Fibroblast of pulmonary artery (primary cell): ENCODE measurements around the gene SCMH1.
"Not testable (repeated sequence)": the region's sequence is repeated elsewhere in the genome, so short reads cannot be mapped to it uniquely, and the experiment has no call there.

Experiments
- DNase-seq: peaks from one replicate; pipeline ENCODE4 v3.0.0-alpha.2; 2010; ENCODE audit warnings: low read depth
- H3K4me3 ChIP-seq: replicated peaks from 2 replicates; pipeline ENCODE4 v1.5.1; 2011; ENCODE audit warnings: low read depth, mild to moderate bottlenecking, control low read depth, low read length, moderate library complexity
- CTCF ChIP-seq: IDR thresholded peaks from 2 replicates; pipeline ENCODE4 v1.5.1; 2011; ENCODE audit warnings: mild to moderate bottlenecking, control low read depth, low read length, inconsistent platforms; ENCODE audit errors: missing control alignments

SCMH1 gene

GRCh38 chr1:41259221-41259620 is 17.1 kb upstream of the SCMH1 start:
- TF ChIP-seq CTCF = no peak
- DNase-seq = no peak
- H3K4me3 ChIP-seq = no peak overlapping the region

GRCh38 chr1:41255978-41256377 is 13.9 kb upstream of the SCMH1 start:
- DNase-seq = peak; percentile 43
- H3K4me3 ChIP-seq = no peak overlapping the region

GRCh38 chr1:41251120-41251519 is 9.0 kb upstream of the SCMH1 start:
- H3K4me3 ChIP-seq, DNase-seq: not testable (repeated sequence)

More at GRCh38 chr1:41255978-41256377, 13.9 kb upstream of the SCMH1 start:
- TF ChIP-seq CTCF = no peak

- no peak for DNase-seq
- no peak overlapping the region for H3K4me3 ChIP-seq
- no peak for TF ChIP-seq CTCF
Observed at GRCh38 chr1:41249319-41249718, 7.2 kb upstream of the SCMH1 start.

- no peak for TF ChIP-seq CTCF
- no peak for DNase-seq
- H3K4me3 ChIP-seq = no peak overlapping the region
Observed at GRCh38 chr1:41246568-41246967, 4.5 kb upstream of the SCMH1 start.

GRCh38 chr1:41245659-41246058 is 3.6 kb upstream of the SCMH1 start:
- no peak overlapping the region for H3K4me3 ChIP-seq
- no peak for TF ChIP-seq CTCF
- DNase-seq = peak; percentile 46

- peak overlapping the region; percentile 65 for H3K4me3 ChIP-seq
- no peak for DNase-seq
- no peak for TF ChIP-seq CTCF
Observed at GRCh38 chr1:41243079-41243385, 926 bp upstream of the SCMH1 start.
